ENCODE results near the gene PROZ. TPM values are rescaled to one million over a fixed set of nuclear protein-coding genes. Genes with fewer than 3 reads are reported as not detected.

The PROZ gene
- total RNA-seq, 1 donor = not detected

DNA sequence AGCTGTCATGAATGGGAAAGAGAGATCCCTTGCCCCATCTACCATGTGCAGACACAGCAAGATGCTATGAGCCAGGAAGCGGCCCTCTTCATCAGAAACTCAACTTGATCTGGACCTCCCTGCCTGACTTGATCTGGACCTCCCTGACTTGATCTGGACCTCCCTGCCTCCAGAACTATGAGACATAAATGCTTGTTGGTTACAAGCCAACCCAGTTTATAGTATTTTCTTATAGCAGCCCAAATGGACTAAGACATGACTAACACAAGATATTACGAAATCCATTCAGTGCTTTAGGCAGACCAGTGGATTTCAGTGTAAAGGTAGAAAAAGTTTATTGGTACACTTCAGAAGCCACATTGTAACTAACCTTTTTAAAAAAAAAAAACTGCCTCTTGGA is 34.5 kb downstream of the PROZ start:
- H4K20me1 ChIP-seq (ENCODE audit: insufficient read depth, low read length) = no peaks in the 10 kb centered on the region
- no peaks in the 10 kb centered on the region for H3K27me3 ChIP-seq (ENCODE audit: insufficient read depth, low read length)
- H3K4me1 ChIP-seq (ENCODE audit: insufficient read depth, low read length) = peaks cover 19% of the 10 kb centered on the region
- no peak overlapping the region for H3K4me3 ChIP-seq (ENCODE audit: insufficient read depth, low read length)
- peak overlapping the region; percentile 29 for H3K27ac ChIP-seq (ENCODE audit: low read depth, low read length)
- H3K36me3 ChIP-seq (ENCODE audit: insufficient read depth, low read length) = peaks cover 73% of the 10 kb centered on the region
- TF ChIP-seq, protein P1, sequence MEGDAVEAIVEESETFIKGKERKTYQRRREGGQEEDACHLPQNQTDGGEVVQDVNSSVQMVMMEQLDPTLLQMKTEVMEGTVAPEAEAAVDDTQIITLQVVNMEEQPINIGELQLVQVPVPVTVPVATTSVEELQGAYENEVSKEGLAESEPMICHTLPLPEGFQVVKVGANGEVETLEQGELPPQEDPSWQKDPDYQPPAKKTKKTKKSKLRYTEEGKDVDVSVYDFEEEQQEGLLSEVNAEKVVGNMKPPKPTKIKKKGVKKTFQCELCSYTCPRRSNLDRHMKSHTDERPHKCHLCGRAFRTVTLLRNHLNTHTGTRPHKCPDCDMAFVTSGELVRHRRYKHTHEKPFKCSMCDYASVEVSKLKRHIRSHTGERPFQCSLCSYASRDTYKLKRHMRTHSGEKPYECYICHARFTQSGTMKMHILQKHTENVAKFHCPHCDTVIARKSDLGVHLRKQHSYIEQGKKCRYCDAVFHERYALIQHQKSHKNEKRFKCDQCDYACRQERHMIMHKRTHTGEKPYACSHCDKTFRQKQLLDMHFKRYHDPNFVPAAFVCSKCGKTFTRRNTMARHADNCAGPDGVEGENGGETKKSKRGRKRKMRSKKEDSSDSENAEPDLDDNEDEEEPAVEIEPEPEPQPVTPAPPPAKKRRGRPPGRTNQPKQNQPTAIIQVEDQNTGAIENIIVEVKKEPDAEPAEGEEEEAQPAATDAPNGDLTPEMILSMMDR (IDR thresholded peaks at IDR 0.05; ENCODE audit: extremely low read depth, low read depth, low read length) = no peak
- H3K9me3 ChIP-seq (ENCODE audit: low read depth, low read length) = no peaks in the 10 kb centered on the region
- H3K79me2 ChIP-seq (ENCODE audit: insufficient read depth, low read length) = peaks cover 17% of the 10 kb centered on the region
- no peak overlapping the region for H2AFZ ChIP-seq (ENCODE audit: low read length)
- DNase-seq (ENCODE audit: insufficient read length, low spot score, missing footprints) = peak; percentile 44
- H3K4me2 ChIP-seq (ENCODE audit: insufficient read depth, low read length) = no peak overlapping the region

GRCh38 chr13:113195360-113195759 is 36.9 kb downstream of the PROZ start:
- no peak overlapping the region for H3K27ac ChIP-seq (ENCODE audit: low read depth, low read length)
- H3K4me1 ChIP-seq (ENCODE audit: insufficient read depth, low read length) = peaks cover 14% of the 10 kb centered on the region
- no peak for DNase-seq (ENCODE audit: insufficient read length, low spot score, missing footprints)
- H4K20me1 ChIP-seq (ENCODE audit: insufficient read depth, low read length) = no peaks in the 10 kb centered on the region
- peaks cover 84% of the 10 kb centered on the region for H3K36me3 ChIP-seq (ENCODE audit: insufficient read depth, low read length)
- no peak overlapping the region for H3K4me2 ChIP-seq (ENCODE audit: insufficient read depth, low read length)
- peaks cover 29% of the 10 kb centered on the region for H3K79me2 ChIP-seq (ENCODE audit: insufficient read depth, low read length)
- H3K27me3 ChIP-seq (ENCODE audit: insufficient read depth, low read length) = no peaks in the 10 kb centered on the region
- TF ChIP-seq, protein P1 (IDR thresholded peaks at IDR 0.05; ENCODE audit: extremely low read depth, low read depth, low read length) = no peak
- H3K4me3 ChIP-seq (ENCODE audit: insufficient read depth, low read length) = no peak overlapping the region
- H3K9me3 ChIP-seq (ENCODE audit: low read depth, low read length) = no peaks in the 10 kb centered on the region
- no peak overlapping the region for H2AFZ ChIP-seq (ENCODE audit: low read length)

DNA sequence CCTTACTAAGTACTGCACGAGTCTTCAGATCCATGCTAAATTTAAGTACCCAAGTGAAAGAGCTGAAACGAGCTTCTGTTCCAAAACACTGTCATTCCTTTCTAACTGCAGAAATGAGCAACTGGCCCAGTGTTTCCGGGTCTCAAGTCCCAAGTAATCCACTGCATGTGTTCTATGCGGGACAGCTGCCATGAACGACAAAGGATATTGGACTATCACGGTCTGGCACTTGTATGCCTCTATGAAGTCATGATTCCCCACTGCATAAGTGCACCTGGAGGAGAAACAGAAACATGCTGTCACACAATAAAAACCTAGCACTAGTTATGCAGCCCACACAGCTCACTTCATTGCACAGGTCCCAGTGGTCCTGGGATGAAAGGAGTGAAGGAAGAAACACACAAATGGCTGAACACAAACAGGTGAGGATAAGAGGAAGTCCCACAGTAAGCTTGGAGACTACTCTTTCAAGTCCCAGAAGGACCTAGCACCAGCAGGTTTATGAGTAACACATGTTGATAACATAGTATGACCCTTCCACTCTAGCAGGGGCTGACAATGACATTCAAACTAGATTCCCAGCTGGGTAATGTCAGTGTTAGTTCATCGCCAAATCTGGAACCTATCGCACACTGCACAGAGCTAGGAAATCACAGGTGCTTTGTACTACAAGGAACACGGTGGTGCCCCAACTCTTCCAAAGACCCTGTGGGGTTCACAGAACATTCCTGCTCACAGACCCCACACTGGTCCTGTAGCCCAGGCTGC is 38.7 kb downstream of the PROZ start:
- Histone ChIP-seq H3K79me2 (ENCODE audit: insufficient read depth, low read length) (peaks cover 40% of the 10 kb centered on the region), H3K4me3 (ENCODE audit: insufficient read depth, low read length) (no peak overlapping the region), H3K27me3 (ENCODE audit: insufficient read depth, low read length) (no peaks in the 10 kb centered on the region), H3K4me1 (ENCODE audit: insufficient read depth, low read length) (peaks cover 12% of the 10 kb centered on the region), H4K20me1 (ENCODE audit: insufficient read depth, low read length) (peaks cover 4% of the 10 kb centered on the region), H2AFZ (ENCODE audit: low read length) (no peak overlapping the region), H3K4me2 (ENCODE audit: insufficient read depth, low read length) (no peak overlapping the region), H3K36me3 (ENCODE audit: insufficient read depth, low read length) (peaks cover 70% of the 10 kb centered on the region), H3K9me3 (ENCODE audit: low read depth, low read length) (no peaks in the 10 kb centered on the region), H3K27ac (ENCODE audit: low read depth, low read length) (no peak overlapping the region)
- TF ChIP-seq, protein P1 (IDR thresholded peaks at IDR 0.05; ENCODE audit: extremely low read depth, low read depth, low read length) = no peak
- no peak for DNase-seq (ENCODE audit: insufficient read length, low spot score, missing footprints)

- TF ChIP-seq, protein P1 (IDR thresholded peaks at IDR 0.05; ENCODE audit: extremely low read depth, low read depth, low read length) = no peak
- Histone ChIP-seq H3K36me3 (ENCODE audit: insufficient read depth, low read length) (peaks cover 35% of the 10 kb centered on the region), H3K27me3 (ENCODE audit: insufficient read depth, low read length) (no peaks in the 10 kb centered on the region), H3K27ac (ENCODE audit: low read depth, low read length) (no peak overlapping the region), H3K4me2 (ENCODE audit: insufficient read depth, low read length) (no peak overlapping the region), H3K9me3 (ENCODE audit: low read depth, low read length) (no peaks in the 10 kb centered on the region), H3K4me1 (ENCODE audit: insufficient read depth, low read length) (peaks cover 17% of the 10 kb centered on the region), H2AFZ (ENCODE audit: low read length) (no peak overlapping the region), H3K4me3 (ENCODE audit: insufficient read depth, low read length) (no peak overlapping the region), H3K79me2 (ENCODE audit: insufficient read depth, low read length) (peaks cover 87% of the 10 kb centered on the region), H4K20me1 (ENCODE audit: insufficient read depth, low read length) (peaks cover 33% of the 10 kb centered on the region)
- no peak for DNase-seq (ENCODE audit: insufficient read length, low spot score, missing footprints)
Observed at GRCh38 chr13:113201815-113202214, 43.4 kb downstream of the PROZ start.

All from osteoblast (primary cell).